HG03095 (cell line): ENCODE data around the gene NUDT13.
A peak's percentile ranks its signal among the peaks of the same experiment; 100 is the strongest.

ENCODE experiments used
- ATAC-seq: cut with Tn5 transposase; IDR thresholded peaks from one replicate; pipeline ENCODE4 v1.9.1; 2021; ENCODE audit warnings: moderate library complexity; ENCODE audit not compliant: unreplicated experiment

NUDT13 gene

DNA sequence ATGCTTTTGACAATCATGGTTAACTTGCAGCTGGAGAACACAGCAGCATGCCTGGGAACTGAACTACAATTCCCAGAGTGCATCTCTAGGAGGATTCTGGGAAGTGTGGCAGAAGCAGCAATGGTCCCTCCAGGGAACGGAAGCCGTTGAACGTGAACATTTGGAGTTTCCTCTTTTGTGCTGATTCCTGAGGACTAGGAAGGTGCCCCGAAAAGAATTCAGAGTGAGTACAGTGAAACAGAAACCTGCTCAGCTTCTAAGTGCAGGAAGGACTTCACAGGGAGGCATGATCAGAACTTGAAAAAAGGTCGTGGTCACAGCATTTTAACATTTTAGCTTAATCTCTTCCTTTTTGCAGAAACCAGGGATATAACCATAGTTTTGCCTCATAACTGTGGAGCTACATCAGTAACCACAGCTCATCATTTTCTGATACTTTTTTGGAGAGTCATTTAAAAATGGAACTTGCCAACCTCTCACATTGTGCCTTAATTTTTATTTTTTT is at the start of gene NUDT13:
TSS of gene NUDT13 (plus strand) at position 111 of the 505 bp plus-strand sequence. CDS start 3,911 bp downstream, outside the sequence.
- no peak for ATAC-seq

DNA sequence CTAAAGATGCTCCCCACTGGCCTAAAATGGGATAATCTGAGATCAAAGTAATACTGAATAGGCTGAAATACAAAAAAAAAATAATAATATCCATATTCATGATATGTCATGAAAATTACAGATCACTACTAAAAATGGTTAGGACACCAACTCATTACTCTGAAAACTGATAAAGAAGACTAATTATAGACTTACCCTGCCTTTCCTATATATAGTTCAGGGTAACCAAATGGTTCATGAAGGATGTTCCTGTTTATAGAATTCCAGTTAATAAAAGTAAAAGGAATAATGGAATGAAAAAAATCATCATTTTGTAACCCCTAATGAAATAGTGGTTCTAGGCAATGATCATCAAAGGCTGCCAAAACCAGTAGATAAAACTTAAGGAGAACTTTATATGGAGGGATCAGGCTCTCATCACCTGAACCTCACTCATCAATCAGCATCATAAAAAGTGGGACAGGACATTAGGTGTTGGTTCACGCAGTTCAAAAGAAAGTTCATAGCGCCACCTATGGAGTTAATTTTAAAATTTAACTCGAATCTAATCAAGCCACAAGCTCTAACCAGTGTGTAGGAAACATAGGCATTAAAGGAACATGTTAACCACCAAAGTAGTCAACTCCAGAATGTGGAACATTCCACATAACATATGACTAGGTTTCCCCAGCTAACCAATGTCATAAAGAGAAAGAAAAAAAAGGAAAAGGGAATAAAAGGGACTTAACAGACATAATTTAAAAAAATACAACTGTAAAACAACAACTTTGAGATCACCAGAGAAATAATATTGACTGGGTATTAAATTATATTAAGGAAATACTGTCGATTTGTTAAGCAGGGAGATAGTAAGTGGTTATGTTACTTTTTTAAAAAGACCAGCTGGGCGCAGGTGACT is 49.3 kb upstream of the NUDT13 start:
- ATAC-seq = no peak

DNA sequence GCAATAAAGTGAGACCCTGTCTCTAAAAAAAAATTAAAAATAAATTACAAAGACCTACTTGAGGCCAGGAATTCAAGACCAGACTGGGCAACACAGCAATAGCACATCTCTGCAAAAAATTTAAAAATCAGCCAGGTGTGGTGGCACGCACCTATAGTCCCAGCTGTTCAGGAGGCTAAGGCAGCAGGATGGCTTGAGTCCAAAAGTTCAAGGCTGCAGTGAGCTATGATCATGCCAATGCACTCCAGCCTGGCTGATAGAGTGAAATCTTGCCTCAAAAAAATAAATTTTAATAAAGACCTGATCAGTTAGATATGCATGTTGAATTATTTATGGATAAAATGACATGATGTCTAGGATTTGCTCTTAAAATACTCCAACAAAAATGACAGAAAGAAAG is 48.5 kb upstream of the NUDT13 start:
- ATAC-seq = no peak

DNA sequence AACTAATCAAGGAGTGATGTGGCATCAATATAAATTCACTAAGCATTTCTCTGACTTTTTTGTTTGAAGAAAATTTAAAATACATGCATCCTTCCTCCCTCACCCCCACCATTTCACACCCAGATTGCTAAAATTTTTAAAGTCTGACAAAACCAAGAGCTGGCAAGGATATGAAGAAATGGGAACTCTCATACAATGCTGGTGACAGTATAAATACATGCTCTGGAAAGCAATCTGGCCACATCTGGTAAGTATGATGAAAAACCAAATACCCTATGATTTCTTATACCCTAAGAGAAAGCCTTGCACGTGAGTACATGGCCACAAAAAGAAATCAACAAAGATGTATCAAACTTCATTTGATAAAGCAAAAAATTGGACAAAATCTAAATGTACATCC is 44.8 kb upstream of the NUDT13 start:
- no peak for ATAC-seq

DNA sequence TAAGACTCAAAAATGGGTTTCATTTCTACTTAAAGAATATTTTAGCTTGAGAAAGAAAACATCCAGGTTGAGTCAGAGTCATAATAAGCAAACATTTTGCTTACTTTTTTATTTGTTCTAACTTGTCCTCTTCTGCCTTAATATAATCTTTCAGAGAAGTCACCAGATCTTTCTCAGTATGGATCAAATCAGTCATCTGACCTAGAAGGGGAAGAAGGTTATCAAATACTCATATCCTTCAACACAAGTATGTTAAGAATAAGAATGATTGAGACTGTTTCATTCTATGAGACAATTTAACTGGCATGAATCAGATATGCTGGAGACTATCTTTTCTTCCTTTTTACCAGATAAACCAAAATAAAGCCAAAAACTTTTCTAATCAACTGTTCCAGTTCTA is 36.6 kb upstream of the NUDT13 start:
- ATAC-seq = no peak

DNA sequence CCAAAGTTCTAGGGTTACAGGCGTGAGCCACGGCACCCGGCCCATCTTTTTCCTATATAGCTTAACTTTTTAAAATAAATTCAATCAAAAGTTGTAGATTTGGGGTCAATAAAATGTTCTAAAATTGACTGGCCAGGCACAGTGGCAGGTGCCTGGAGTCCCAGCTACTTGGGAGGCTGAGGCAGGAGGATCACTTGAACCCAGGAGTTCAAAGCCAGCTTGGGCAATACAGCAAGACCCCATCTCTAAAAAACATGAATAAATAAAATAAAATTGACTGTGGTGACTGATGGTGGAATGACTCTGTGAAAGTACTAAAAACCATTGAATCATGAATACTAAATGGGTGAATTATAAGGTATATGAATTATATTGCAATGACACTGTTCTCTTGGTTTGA is 34.4 kb upstream of the NUDT13 start:
- no peak for ATAC-seq

DNA sequence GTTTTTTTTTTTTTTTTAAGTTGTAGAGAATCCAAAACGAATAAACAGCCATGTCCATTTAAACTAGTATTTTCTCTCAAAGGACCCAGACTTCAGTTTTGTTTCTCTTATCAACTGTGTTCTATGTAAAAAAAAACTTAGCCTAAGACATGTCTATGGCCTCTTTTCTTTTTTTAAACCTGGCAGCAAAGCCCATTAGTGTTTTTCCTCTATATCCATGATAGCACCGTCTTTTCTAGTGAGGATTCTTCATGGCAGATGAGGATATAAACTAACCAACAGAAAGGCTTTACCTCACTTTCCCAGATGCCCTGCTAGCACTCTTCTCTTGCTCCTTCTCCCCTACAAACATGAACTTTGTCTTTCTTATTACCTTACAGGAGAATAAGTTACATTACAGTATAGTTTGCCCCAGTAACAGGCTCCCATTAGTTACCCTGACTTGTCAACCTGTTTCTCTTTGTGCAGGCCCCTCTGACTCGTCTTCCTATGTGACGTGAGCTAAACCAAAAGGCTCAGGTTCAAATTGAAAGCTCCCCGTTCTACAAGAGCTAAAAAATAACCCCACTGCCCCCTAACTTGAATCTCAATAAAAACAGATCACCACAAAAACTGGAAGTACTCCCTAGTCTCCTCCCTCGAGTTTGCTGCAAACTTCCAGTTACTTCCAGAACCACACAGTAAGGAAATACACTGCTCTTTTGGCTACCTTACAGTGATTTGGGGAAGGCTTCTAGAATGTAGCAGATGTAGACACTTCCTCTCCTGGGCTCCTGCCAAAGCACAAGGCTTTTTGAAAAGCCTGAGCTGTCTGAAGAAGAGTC is 33.7 kb upstream of the NUDT13 start:
- no peak for ATAC-seq

DNA sequence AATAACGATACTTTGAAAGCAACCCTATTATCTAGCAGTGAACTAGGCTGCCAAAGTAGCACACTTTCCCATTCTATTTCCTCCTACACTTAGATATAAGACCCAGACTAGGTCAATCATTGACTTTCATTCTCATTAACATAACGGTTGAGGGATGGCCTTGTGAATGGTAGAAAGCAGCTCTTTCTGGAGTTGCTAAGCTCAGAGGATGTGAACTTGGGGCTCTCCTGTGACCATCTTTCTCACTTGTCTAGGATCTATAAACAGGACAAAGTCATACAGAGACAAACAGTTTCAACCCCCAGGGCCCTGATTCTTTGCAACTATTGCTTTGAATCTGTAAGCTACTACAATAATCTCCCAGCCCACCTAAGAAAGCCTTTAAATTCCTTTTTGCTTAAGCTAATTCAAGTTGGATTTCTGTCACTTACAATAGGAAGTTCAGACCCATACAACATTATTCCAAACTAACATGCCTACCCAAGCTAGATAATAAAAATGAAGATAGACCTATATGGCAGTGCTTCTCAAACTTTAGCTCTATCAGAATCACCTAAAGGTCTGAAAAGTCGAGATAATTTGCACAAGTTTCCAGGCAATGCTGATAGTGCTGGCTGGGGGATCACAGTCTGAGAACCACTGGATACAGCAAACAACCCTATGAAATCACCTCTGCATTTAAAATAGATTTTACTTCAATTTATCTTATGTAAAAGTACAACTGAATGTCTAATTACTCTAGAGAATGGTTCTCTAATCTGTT is 30.3 kb upstream of the NUDT13 start:
- ATAC-seq = peak; percentile 79

DNA sequence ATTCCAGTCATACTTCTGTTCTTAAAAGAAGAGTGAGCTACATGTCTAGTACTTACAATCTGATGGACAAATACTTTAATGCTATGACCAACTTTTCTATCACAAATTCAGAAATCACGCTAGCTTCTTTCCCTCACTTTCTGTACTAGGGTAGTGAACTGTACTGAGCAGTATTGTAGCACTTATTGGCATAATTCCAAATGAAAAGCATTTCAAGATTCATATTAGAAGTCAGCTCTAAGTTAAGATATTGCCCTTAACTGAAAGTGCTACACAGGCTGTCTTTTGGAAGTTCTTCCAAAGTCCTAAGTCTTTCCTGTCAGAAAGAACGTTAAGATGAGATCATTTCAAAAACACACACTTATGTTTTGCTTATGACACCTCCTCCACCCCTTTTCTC is 27.0 kb upstream of the NUDT13 start:
- no peak for ATAC-seq

DNA sequence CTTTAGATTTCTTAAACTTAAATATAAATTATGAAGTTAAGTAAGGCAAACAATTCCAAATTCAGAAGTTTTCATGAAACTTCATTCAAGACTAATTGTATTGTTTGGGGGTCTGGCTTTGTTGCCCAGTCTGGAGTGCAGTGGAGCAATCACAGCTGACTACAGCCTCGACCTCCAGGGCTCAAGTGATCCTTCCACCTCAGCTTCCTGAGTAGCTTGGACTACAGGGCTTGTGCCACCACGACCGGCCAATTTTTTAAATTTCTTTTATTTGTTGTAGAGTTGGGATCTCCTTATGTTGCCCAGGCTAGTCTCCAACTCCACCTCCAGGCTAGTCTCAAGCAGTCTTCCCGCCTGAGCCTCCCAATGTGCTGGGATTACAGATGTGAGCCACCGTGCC is 26.0 kb upstream of the NUDT13 start:
- no peak for ATAC-seq

DNA sequence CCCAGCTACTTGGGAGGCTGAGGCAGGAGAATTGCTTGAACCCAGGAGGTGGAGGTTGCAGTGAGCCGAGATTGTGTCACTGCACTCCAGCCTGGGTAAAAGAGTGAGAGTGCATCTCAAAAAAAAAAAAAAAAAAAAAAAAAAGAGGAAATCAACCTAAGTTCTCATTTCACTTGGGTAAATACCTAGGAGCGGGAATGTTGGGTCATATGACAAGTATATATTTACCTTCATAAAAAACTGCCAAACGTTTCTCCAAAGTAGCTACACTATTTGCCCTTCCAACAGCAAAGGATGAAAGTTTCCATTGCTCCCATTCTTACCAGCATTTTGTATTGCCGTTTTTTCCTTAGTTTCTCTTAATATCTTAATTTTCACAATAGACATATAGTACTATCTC is 23.4 kb upstream of the NUDT13 start:
- no peak for ATAC-seq

DNA sequence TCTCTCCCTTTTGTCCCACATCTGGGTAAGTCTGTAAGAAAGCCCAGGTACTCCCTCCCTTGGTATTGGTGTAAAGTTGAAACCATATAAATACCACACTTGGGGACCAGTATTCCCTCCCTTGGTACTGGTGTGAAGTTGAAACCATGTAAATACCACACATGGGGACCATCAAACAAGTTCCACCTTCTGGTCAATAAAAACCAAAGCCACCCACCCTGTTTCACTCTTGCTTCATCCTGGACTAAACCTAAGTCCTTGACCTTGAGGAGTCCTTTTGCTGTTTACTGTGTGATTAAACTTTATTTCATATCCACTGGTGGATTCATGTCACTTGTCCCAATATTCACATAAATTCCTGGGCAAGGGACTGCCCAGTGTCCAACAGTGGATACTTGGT is 22.0 kb upstream of the NUDT13 start:
- ATAC-seq = no peak

DNA sequence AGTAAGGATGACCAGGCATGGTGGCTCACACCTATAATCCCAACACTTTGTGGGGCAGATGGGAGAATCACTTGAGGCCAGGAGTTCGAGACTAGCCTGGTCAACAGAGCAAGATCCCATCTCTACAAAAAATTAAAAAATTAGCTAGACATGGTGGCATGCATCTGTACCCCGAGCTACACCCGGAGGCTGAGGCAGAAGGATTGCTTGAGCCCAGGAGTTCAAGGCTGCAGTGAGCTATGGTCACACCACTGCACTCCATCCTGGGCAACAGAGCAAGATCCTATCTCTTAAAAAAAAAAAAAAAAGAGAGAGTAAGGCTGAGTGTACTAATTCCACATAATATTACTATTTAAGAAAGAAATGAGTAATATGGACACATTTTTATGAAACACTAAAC is 17.4 kb upstream of the NUDT13 start:
- ATAC-seq = no peak

DNA sequence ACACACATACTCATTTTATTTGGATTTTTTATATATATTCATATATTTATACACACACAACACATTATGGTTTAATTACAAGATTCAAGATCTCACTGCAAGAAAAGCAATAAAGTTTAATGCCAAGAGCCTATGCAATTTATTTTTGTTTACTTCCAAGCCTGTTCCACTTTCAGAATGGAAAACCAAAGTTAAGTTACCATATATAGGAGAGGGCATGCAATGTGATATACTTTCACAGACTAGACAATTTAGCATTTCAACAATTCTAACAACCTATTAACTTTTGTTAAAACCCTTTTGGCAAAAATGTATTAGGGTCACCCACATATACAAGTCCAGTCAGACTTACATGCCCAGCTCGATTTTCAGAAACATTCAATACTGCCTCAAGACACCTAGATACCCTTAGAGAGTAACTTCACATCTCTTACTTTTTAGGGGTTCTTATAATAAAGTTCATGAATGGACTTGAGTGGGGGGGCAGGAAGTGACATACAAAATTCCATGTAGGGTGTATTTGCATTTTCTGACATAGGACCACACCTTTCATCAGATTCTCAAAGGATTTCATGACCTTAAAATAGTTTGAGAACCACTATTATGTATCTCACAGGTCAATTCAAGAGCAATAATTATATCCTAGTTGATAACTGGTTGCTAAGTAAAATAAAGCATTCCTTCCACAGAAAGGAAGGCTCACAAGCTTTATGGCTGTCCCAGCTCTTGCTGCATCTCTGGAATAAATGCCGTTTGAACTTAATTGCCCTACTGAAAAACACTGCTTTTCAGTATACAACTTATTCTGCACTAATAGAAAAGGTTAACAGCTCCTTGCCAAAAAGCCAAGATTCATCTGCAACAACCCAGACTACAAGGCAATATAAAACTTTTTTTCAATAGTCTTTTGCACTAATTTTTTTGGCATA is 16.1 kb upstream of the NUDT13 start:
- ATAC-seq = no peak

DNA sequence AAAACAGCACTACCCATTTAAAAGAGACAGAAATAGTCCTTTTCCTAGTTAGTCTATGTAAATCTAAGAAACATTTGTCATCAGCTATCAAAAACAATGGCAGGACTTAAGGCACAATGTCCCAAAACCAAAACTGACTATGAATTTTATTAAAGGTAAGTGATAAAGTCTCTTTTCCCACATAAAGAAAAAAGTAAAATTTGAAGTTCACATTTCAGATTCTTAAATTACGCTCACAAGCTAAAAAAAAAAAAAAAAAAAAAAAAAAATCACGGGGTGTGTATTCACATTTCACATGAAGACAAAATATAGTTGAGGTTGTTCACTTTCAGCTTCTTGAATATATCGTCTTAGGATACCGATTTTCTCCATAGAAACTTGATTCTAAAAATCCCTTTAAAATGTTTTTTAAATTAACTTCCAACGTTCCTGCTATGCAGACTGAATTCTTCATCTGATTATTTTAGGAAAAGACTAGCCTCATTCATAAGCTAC is 15.2 kb upstream of the NUDT13 start:
- no peak for ATAC-seq

DNA sequence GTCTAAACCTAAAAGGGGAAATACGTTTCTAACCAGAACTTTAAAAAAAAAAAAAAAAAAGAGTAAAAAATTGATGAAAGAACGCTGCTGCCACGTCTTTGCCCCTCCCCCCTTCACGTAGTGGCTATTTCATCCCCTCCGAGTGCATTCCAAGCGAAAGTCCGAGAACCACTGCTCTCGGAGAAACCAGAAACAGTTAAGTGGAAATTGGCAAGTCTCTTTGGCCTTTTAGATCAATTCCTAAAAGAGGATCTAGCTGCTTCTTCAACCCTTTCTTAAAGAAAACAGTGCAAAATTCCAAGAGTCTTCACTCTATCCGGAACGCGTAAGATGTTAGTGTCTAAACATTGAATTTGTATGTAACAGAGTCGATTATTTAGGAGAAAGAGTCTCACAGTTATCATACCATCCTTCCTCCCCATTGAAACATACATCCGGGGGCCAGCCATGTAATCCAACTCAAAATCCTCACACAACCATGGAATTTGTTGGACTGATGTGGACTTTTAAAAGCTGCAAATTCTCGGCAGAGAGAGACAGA is 14.7 kb upstream of the NUDT13 start:
- no peak for ATAC-seq

DNA sequence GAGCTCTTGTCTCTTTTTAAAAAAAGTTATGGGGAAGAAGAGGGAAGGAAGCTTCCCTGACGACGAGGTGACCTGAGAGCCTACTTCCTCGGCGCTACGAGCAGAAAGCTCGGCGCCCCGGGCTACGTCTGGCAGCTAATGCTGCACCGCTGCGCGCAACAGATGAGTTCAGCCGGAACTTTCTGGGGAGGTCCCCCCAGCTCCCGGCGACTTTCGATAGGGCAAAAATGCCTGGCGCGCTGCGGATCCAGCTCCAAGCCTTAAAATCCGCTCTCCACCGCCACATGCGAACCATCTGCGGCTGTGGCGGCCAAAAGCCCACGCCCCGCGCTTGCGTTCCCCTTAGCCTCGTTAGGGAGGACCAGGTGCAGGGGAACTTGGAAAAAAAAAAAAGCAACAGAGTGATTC is 14.2 kb upstream of the NUDT13 start:
- ATAC-seq = peak; percentile 26

DNA sequence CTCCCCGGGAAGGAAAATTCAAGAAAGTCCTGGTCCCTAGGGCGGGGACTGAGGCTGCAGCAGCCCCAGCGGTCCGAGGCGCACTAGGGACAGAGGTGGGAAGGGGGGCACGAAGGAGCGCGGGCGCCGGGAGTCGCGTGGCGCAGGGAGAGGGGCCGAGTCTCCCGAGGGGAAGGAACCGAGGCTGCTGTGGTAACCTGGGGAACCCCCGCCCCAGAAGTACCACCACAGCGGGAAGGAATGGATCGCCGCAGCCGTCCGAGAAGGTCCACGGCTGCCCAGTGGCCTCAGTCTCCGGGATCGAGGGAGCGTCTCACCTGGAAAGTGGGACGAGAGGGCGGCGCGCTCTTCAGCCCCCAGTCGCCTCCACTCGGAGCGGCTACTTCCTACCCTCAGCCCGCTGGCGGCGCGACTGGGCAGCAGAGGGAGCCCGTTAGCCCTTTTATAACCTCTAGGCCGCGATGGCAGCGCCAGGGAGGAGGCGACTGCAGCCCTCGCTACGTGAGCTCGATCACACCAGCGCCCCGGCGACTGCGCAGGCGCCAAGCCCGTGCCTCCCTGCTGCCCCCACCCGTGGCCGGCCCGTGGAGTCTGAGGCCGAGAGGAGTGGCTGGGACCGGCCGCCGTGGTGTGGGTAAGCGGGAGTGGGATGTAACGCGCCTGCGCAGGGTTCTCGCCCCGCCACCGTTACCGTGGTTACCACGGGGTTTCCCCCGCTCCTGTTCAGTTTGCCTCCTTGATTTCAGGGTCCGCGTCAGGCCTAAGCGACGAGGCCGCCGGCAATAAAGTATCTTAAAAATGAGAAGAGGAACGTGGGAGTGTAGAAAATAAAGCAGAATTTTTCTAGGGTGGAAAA is 13.6 kb upstream of the NUDT13 start, which contains the start of gene P4HA1:
TSS of gene P4HA1 (minus strand) at position 418 of the 856 bp plus-strand sequence. CDS start 21,983 bp downstream, outside the sequence.
- peak; percentile 80 for ATAC-seq

DNA sequence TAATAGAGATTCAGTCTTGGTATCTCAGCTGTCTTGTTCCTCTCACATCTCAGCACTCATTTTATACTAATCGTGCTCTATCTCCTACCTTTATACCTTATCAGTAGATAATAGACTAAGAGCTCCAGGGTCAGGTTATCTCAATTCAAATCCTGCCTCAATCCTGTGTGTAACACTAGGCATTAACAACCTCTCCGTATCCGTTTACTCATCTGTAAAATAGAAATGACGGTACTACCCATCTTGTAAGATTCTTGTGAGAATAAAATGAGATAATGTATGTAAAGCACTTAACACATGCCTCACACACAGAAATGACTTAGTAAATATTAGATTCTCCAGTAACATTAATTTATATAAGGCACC is 13.0 kb upstream of the NUDT13 start:
- no peak for ATAC-seq
